GM12865 (cell line): ENCODE results near the gene KCNH5.

ENCODE experiments used
- DNase-seq: peaks from one replicate; pipeline ENCODE4 v3.0.0; 2010; ENCODE audit warnings: low read depth
- H3K4me3 ChIP-seq: 2 replicates; pipeline ENCODE4 v1.5.1; 2011; ENCODE audit warnings: mild to moderate bottlenecking, low read depth, low read length, control low read depth
- CTCF ChIP-seq: IDR thresholded peaks from 2 replicates; pipeline ENCODE4 v1.5.1; 2011; ENCODE audit warnings: low read length, control low read depth, low read depth, inconsistent platforms; ENCODE audit not compliant: insufficient read depth; ENCODE audit errors: missing control alignments

KCNH5 gene

GRCh38 chr14:62718629-62719028 is 326.6 kb downstream of the KCNH5 start:
- no peak for TF ChIP-seq CTCF
- H3K4me3 ChIP-seq, result no peak overlapping the region
- no peak for DNase-seq

GRCh38 chr14:62711351-62712023 is 333.8 kb downstream of the KCNH5 start:
- no peak for DNase-seq
- no peak overlapping the region for H3K4me3 ChIP-seq
- no peak for TF ChIP-seq CTCF

DNA sequence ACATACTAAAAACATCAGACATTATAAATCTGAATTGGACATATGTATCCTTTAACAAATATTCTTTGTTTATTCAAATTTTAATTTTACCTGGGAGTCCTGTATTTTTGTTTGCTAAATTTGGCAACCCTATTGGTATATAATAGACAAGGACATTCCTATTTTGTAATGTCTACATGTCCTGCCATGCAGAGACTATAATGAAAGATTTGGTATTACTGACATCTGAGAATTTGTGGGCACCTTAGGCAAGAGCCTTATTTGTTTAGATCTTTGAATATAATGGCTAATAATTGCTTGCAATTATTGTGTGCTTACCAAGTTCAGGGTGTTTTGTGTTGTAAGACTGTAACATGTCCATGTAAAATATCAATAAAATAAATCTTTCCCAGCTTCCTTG is 334.4 kb downstream of the KCNH5 start:
- H3K4me3 ChIP-seq, result no peak overlapping the region
- DNase-seq, result no peak
- TF ChIP-seq CTCF, result no peak

GRCh38 chr14:62709773-62710172 is 335.5 kb downstream of the KCNH5 start:
- H3K4me3 ChIP-seq, result no peak overlapping the region
- DNase-seq, result no peak
- no peak for TF ChIP-seq CTCF

DNA sequence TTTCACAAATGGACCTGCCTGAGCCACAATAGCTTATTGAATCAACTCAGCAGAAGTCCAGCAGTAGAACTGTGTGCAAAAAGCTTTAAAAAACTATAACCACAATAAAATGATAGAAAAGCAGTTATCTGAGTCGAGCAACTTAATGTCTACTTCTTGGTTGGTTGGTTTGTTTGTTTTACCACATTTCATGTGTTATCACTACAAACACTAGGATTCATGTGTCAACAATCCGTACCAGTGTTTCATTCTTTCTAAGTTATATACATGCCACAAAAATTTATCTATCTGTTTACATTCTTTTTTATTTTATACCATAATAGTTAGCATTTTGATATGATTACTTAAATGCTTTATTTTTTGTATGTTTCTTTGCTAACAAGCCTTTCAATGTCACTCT is 339.0 kb downstream of the KCNH5 start:
- TF ChIP-seq CTCF, result no peak
- no peak overlapping the region for H3K4me3 ChIP-seq
- DNase-seq, result no peak

- DNase-seq, result no peak
- H3K4me3 ChIP-seq, result no peak overlapping the region
- no peak for TF ChIP-seq CTCF
Measured at GRCh38 chr14:62697461-62697860, 347.8 kb downstream of the KCNH5 start.

- no peak for TF ChIP-seq CTCF
- DNase-seq, result no peak
- H3K4me3 ChIP-seq, result no peak overlapping the region
Measured at GRCh38 chr14:62696929-62697328, 348.3 kb downstream of the KCNH5 start.
